Transverse colon (tissue), 4 donors: ENCODE results near the gene AFG1L.

ENCODE experiments used
- CTCF ChIP-seq, 5 experiments: fragments of 200-600 bp in 3 of 5; fragments of 450-650 bp in 2 of 5; sonication (generic) in 3 of 5; IDR thresholded peaks; 1 replicate in 2 of 5; 2 replicates in 3 of 5; pipeline ENCODE4 v1.5.1; 2016 to 2017; ENCODE audit warnings: antibody characterized with exemption in 5 of 5, inconsistent platforms in 3 of 5, mild to moderate bottlenecking in 2 of 5, moderate library complexity in 1 of 5
- EP300 ChIP-seq: sonication (generic); formaldehyde crosslinking; IDR thresholded peaks from one replicate; pipeline ENCODE4 v1.6.1; 2017; ENCODE audit warnings: antibody characterized with exemption, low read depth
- POLR2A ChIP-seq: fragments of 450-650 bp; IDR thresholded peaks from one replicate; pipeline ENCODE4 v1.6.1; 2016; ENCODE audit warnings: antibody characterized with exemption, mild to moderate bottlenecking, moderate library complexity
- POLR2AphosphoS5 ChIP-seq, 3 donors: sonication (generic); formaldehyde crosslinking; IDR thresholded peaks; one replicate each; pipeline ENCODE4 v1.6.1; 2016; ENCODE audit warnings: antibody characterized with exemption in 3 of 3

- TF ChIP-seq CTCF (IDR thresholded peaks at IDR 0.05) = no peak
- TF ChIP-seq POLR2AphosphoS5 (IDR thresholded peaks at IDR 0.05) = no peak
- no peak for TF ChIP-seq EP300
- no peak for TF ChIP-seq POLR2A
Measured at GRCh38 chr6:108287373-108287772, 7.5 kb upstream of the AFG1L start.
